GM23248 (cell line): ENCODE data around the gene LZTS2.

ENCODE experiments used
- EZH2 ChIP-seq: fragments of 200-600 bp; sonication (generic); IDR thresholded peaks from 2 replicates; pipeline ENCODE4 v1.6.1; 2018; ENCODE audit warnings: antibody characterized with exemption, mild to moderate bottlenecking; ENCODE audit not compliant: insufficient read depth, poor library complexity, severe bottlenecking
- EZH2phosphoT487 ChIP-seq: fragments of 200-600 bp; sonication (generic); IDR thresholded peaks from 2 replicates; pipeline ENCODE4 v1.6.1; 2018; ENCODE audit warnings: antibody characterized with exemption, moderate library complexity, mild to moderate bottlenecking, low read depth; ENCODE audit not compliant: insufficient read depth

GRCh38 chr10:101050208-101051069 is 50.8 kb downstream of the LZTS2 start:
- no peak for TF ChIP-seq EZH2
- TF ChIP-seq EZH2phosphoT487: no peak
